ENCODE data around the gene SDC1. TPM values are rescaled to one million over a fixed set of nuclear protein-coding genes. Genes with fewer than 3 reads are reported as not detected.

SDC1 gene
- total RNA-seq, 1 experiment from 2014 or later, result 22.3 TPM

- Histone ChIP-seq H2BK5ac (ENCODE audit: insufficient read length, low read length) (no peak overlapping the region), H2AK5ac (ENCODE audit: insufficient read length, low read length) (no peak overlapping the region), H3K9ac (ENCODE audit: extremely low read depth, insufficient read length, low read length) (no peak overlapping the region), H3K79me2 (ENCODE audit: insufficient read depth, low read length) (peaks cover 2% of the 10 kb centered on the region; the same call in 1 of the 2 replicates), H3K18ac (ENCODE audit: insufficient read length, low read depth, low read length) (no peak overlapping the region), H3K27ac (ENCODE audit: insufficient read length, low read depth, low read length) (no peak overlapping the region), H2AFZ (ENCODE audit: low read length) (no peak overlapping the region), H2BK15ac (ENCODE audit: low read depth, low read length) (no peak overlapping the region), H2BK12ac (ENCODE audit: insufficient read length, low read depth, low read length) (no peak overlapping the region), H4K8ac (replicated peaks; ENCODE audit: insufficient read length, low read depth, low read length) (no peak overlapping the region), H3K4me2 (ENCODE audit: insufficient read depth, insufficient read length, low read length) (no peak overlapping the region), H4K5ac (ENCODE audit: insufficient read length, low read depth, low read length) (no peak overlapping the region), H3K79me1 (ENCODE audit: insufficient read depth, low read depth, low read length, poor library complexity, severe bottlenecking) (peaks cover 4% of the 10 kb centered on the region), H3K9me3 (ENCODE audit: control insufficient read depth, low read depth, low read length) (no peaks in the 10 kb centered on the region), H3K23me2 (ENCODE audit: insufficient read length, low read depth, low read length, poor library complexity, severe bottlenecking) (no peaks in the 10 kb centered on the region), H3K4ac (ENCODE audit: low read depth, low read length) (no peak overlapping the region), H3T11ph (ENCODE audit: low read length) (no peak overlapping the region), H4K20me1 (ENCODE audit: control insufficient read depth, insufficient read depth, insufficient read length) (peaks cover 2% of the 10 kb centered on the region), H3K56ac (ENCODE audit: insufficient read length, low read depth, low read length) (no peak overlapping the region), H2BK20ac (ENCODE audit: low read depth, low read length, poor library complexity, severe bottlenecking) (no peak overlapping the region), H3K14ac (ENCODE audit: insufficient read depth, low read length) (no peak overlapping the region), H2BK120ac (ENCODE audit: low read depth, low read length, poor library complexity, severe bottlenecking) (no peak overlapping the region), H3K23ac (ENCODE audit: insufficient read length, low read depth, low read length) (no peak overlapping the region), H4K91ac (ENCODE audit: insufficient read length, low read depth, low read length) (no peak overlapping the region), H3K4me1 (ENCODE audit: insufficient read depth, low read length) (no peaks in the 10 kb centered on the region), H3K27me3 (ENCODE audit: insufficient read depth, low read length) (no peaks in the 10 kb centered on the region)
- TF ChIP-seq CTCF (conservative IDR thresholded peaks at IDR 0.05), result no peak
- no peaks in the 10 kb centered on the region; a peak in 1 of 5 replicates for H3K9me3 Mint-ChIP-seq
- peaks cover 12 to 19% of the 10 kb centered on the region in 2 experiments for H3K4me1 Mint-ChIP-seq
- no CpG with 5 or more reads among the region's 10 CpGs for WGBS (ENCODE audit: extremely low coverage, insufficient read length, low lambda C conversion rate)
- no peak overlapping the region; a peak in 1 of 7 replicates for H3K27ac Mint-ChIP-seq
- peaks cover 22 to 31% (median 31%) of the 10 kb centered on the region in 3 experiments for H3K36me3 Mint-ChIP-seq (ENCODE audit: insufficient read depth in 1 of 3, low read depth in 3 of 3)
- no peak for DNase-seq
- no peak overlapping the region for H3K4me3 Mint-ChIP-seq
- no peaks in the 10 kb centered on the region for H3K27me3 Mint-ChIP-seq (ENCODE audit: low read depth)
Measured at GRCh38 chr2:20205915-20206524, 18.9 kb downstream of the SDC1 start.
